HG02642 (cell line): ENCODE data around the gene EAPP.
"Not testable (repeated sequence)": the region's sequence is repeated elsewhere in the genome, so short reads cannot be mapped to it uniquely, and the experiment has no call there.

Experiments
- ATAC-seq: cut with Tn5 transposase; IDR thresholded peaks from one replicate; pipeline ENCODE4 v1.9.1; 2021; ENCODE audit warnings: mild to moderate bottlenecking; ENCODE audit not compliant: unreplicated experiment, poor library complexity

EAPP gene

DNA sequence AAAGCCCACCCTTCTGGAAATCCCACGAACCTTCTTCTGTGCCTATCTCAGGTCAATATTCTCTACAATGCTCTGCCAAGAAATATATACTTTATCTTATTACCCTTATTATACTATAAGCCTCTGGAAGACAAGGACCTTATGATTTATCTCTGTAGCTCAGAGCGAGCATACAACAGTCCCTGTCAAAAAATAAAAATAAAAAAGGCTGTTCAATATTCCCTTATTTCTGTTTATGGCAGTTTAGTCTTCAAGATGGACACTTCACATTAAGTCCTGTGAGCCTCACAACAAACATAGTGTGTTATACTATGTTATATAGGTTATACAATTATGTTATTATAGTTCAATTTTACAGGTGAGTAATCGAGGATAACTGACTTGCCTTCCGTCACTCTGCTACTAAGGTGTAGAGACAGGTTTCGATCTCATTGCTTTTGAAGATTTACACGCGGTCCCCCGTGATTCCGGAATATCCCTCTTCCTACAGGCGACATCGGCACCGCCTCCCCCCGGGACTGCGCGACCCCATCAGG is 562 bp downstream of the EAPP start:
- ATAC-seq = no peak

DNA sequence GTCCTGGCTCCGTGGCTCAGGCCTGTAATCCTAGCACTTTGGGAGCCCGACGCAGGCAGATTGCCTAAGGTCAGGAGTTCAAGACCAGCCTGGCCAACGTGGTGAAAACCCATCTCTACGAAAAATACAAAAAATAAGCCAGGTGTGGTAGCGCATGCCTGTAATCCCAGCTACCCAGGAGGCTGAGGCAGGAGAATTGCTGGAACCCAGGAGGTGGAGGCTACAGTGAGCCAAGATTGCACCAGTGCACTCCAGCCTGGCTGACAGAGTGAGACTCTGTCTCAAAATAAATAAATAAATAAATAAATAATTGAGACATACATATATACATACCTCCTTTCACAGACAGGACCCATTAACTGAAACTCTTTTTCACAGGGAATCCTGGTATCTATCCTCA is 1.4 kb downstream of the EAPP start:
- ATAC-seq = not testable (repeated sequence)

DNA sequence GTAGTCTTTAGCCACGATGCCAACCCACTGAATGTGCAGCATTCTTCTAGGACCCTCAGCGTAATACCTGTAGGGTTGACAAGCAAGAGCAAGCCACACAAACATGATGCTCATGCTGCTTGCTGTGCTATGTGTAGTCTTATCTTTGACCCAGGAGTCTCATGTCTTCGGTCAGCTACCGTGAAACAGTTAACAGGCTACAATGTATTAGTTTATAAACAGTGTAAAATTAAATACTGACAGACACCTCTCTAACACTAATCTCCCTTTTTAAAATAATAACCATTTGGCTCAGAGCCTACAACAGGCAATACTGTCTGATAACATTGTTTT is 1.9 kb downstream of the EAPP start:
- no peak for ATAC-seq

DNA sequence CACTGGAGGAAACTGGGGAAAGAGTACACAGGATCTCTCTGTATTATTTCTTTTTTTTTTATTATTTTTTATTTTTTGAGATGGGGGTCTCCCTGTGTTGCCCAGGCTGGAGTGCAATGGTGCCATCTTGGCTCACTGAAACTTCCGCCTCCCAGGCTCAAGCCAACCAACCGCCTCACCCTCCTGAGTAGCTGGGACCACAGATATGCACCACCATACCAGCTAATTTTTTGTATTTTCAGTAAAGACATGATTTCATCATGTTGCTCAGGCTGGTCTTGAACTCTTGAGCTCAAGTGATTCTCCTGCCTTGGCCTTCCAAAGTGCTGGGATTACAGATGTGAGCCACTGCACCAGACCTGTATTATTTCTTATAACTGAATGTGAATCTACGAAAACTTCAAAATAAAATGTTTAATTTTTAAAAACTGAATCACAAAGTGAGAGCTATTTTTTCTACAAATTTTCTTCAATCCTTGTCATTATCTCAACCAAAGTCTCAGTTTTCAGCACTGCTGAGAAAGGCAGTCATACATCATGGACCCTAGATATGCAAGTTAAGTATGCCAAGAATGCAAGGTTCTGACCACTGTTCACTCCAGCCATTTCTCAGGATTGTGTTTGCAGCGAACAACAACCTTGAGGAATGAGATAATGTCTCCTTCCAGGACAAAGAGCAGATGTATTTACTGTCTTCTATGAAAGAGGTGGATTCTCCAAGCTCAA is 2.4 kb downstream of the EAPP start:
- no peak for ATAC-seq

DNA sequence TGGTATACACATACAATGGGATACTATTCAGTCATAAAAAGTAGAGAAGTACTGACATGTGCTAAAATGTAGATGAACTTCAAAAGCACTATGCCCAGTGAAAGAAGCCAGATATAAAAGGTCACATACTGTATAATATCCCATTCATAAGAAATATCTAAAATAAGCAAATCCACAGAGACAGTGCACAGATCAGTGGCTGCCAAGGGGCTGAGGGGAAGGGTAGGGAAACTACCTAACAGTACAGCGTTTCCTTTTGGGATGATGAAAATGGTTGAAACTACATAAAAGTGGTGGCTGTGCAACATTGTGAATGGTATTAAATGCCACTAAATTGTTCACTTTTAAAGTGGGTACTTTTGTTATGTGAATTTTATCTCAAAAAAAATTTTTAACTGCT is 11.9 kb downstream of the EAPP start:
- ATAC-seq = no peak

DNA sequence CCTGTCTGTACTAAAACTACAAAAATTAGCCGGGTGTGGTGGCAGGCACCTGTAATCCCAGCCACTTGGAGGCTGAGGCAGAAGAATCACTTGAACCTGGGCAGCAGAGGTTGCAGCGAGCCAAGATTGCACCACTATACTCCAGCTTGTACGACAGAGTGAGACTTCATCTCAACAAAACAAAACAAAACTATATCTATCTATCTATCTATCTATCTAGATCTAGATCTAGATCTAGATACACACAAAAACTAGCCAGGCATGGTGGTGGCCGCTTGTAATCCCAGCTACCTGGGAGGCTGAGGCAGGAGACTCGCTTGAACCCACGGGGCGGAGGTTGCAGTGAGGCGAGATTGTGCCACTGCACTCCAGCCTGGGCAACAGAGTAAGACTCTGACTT is 15.3 kb downstream of the EAPP start:
- not testable (repeated sequence) for ATAC-seq

DNA sequence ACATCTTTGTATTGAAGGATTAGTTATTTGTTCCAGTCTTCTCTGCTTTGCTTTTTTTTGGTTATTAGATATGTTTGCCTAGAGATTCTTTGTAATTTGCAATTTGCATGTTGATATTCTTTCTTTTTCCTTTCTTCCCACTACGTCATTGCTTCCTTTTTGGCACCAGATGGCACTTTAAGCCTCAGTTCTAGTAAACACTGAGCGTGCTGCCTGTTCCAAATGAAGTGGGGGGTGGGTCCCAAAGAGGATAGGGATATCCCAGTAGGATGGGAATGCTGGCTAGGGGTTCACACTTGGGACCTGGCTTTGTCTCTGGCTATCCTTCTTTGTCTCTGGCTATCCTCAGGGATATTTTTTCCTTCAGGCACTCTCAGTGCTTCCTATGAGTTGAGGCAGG is 17.0 kb downstream of the EAPP start:
- ATAC-seq = no peak

DNA sequence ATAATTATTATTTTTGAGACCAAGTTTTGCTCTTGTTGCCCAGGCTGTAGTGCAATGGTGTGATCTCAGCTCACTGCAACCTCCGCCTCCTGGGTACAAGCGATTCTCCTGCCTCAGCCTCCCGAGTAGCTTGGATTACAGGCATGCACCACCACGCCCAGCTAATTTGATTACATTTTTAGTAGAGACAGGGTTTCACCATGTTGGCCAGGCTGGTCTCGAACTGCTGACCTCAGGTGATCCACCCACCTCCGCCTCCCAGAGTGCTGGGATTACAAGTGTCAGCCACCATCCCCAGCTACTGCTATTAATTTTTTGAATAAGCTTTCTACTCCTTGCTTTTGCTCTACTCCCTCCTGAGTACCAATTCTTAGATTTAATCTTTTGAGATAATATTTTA is 18.4 kb downstream of the EAPP start:
- ATAC-seq = not testable (repeated sequence)

DNA sequence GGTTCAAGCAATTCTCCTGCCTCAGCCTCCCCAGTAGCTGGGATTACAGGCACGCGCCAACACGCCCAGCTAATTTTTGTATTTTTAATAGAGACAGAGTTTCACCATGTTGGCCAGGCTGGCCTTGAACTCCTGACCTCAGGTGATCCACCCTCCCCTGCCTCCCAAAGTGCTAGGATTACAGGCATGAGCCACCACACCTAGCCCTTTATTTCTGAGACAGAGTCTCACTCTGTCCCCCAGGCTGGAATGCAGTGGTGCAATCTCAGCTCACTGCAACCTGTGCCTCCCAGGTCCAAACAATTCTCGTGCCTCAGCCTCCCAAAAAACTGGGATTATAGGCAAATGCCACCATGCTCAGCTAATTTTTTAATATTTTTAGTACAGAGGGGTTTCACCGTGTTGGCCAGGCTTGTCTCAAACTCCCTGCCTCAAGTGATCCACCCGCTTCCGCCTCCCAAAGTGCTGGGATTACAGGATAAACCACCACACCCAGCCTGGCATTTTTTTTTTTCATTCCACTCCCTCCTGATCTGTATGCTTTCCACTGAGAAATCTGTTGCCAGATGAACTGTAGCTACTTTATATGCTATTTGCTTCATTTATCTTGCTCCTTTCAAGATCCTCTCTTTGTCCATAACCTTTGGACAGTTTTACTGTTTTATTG is 19.1 kb downstream of the EAPP start:
- ATAC-seq = not testable (repeated sequence)

DNA sequence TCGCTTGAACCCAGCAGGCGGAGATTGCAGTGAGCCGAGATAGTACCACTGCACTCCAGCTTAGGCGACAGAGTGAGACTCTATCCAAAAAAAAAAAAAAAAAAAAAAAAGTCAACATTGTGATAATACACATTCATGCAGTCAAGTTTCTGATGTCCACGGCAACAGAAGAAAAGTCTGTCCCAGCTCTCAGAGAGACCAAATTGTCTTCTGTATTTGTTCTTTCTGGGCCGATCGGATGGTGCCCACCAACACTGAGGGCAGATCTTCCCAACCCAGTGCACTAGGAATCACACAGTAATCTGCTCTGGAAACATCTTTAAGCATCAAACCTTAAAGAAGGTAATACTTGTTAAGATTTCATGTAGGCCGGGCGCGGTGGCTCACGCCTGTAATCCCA is 31.6 kb downstream of the EAPP start:
- no peak for ATAC-seq

DNA sequence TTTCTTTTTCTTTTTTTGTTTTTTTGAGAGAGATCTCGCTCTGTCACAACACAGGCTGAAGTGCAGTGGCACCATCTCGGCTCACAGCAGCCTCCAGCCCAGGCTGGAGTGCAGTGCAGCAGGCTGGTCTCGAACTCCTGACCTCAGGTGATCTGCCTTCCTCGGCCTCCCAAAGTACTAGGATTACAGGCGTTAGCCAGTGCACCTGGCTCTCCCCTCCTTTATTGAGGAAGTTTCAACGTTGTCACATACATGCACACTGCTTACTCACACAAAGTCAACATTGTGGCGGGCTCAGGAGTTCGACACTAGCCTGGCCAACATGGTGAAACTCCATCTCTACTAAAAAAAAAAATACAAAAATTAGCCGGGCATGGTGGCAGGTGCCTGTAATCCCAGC is 32.0 kb downstream of the EAPP start:
- no peak for ATAC-seq

DNA sequence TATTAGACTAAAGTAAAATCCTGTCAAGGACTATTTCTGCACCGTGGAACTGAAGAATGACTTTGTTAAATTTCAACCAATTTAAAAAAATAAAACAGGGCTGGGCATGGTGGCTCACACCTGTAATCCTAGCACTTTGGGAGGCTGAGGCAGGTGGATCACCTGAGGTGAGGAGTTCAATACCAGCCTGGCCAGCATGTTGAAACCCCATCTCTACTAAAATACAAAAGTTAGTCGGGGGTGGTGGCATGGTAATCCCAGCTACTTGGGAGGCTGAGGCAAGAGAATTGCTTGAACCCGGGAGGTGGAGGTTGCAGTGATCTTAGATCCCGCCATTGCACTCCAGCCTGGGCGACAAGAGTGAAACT is 34.4 kb downstream of the EAPP start:
- not testable (repeated sequence) for ATAC-seq

DNA sequence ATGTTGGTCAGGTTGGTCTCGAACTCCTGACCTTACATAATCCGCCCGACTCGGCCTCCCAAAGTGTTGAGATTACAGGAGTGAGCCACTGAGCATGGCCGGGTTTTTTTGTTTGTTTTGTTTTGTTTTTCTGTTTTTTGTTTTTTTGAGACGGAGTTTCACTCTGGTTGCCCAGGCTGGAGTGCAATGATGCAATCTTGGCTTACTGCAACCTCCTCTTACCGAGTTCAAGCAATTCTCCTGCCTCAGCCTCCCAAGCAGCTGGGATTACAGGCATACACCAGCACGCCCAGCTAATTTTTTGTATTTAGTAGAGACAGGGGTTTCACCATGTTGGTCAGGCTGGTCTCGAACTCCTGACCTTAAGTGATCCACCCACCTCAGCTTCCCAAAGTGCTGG is 35.5 kb downstream of the EAPP start:
- ATAC-seq = not testable (repeated sequence)

DNA sequence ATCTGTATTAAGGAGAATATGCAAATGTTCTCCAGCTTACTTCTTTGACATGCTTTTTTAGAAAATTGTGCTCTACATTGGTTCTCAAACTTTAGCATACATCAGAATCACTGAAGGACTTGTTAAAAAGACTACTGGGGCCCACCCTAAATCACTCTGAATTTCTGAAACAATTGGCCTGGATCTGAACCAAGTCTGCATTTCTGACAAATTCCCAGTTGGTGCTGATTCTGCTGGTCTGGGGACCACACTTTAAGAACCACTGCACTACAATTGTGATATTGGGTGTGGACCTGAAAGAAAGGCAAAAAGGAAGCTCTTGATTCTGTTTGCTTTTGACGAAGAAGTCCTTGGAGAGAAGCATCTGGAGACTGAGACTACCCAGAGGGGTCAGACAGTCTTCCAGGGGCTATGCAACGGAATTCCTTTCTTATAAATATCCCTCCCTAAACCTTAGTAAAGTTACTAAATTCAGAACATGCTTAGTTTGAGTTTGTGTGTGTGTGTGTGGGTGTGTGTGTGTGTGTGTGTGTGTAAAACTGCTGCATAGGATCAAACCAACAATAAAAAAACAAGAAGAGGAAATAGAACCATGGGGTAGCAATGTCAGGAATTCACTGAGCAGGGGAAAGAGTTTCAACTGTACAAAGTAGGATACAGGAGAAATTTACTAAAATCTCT is 36.8 kb downstream of the EAPP start:
- no peak for ATAC-seq

DNA sequence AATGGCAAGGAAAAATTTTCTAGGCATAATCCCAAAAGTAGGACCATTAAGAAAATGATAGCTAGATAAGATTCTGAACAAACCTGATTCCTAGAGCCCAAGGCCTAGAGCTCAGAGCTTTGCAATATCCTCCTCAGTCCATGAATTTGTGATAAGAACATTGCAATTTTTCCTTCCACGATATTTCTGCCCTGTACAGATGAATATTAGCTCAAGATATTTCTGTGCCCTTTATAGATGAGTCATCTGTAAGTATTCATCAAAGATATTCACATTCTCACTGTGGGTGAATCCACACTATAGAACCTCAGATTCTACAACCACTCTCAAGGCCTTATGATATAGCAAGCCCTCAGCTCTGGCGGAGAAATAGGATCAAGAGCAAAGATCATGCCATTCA is 37.5 kb downstream of the EAPP start:
- no peak for ATAC-seq

DNA sequence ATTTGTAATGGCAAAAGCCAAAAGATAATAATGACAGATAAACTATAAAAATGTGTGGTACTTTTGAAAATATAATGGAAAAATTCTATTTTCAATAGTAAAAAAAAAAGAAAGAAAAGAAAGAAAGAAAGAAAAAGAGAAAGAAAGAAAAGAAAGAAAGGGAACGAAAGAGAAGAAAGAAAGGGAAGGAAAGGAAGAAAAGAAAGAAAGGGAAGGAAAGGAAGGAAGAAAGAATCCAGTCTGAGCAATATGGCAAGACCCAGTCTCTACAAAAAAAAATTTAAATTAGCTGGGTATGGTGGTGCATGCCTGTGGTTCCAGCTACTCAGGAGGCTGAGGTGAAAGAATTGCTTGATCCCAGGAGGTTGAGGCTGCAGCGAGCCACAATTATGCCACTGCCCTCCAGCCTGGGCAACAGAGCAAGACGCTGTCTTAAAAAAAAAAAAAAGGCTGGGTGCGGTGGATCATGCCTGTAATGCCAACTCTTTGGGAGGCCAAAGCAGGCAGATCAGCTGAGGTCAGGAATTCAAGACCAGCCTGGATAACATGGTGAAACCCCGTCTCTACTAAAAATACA is 38.4 kb downstream of the EAPP start:
- ATAC-seq = no peak

DNA sequence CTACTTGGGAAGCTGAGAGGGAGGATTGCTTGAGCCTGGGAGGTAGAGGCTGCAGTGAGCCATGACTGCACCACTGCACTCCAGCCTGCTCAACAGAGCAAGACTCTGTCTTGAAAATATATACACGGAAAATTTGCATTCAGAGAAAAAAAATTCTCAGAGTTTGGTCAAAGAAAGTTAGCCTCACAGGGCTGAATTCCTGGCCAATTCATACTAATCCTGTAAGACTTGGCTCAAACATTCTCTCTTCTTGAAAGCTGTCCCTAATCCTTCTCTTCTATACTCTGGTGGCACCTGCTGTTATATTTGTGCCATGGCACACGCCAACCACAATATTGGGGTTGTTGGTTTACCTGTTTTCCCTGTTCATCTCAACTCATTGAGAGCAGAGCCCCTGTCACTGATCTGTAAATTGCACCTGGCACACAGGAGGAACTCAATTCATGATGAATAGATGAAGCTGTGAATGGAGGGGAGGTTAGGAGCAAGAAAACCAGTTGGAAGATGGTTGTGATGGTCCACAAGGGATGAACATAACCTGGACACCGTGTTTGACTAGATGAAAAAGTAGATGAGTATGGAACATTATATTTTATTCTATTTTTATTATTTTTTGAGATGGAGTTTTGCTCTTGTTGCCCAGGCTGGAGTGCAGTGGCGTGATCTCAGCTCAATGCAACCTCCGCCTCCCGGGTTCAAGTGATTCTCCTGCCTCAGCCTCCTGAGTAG is 40.7 kb downstream of the EAPP start:
- no peak for ATAC-seq

DNA sequence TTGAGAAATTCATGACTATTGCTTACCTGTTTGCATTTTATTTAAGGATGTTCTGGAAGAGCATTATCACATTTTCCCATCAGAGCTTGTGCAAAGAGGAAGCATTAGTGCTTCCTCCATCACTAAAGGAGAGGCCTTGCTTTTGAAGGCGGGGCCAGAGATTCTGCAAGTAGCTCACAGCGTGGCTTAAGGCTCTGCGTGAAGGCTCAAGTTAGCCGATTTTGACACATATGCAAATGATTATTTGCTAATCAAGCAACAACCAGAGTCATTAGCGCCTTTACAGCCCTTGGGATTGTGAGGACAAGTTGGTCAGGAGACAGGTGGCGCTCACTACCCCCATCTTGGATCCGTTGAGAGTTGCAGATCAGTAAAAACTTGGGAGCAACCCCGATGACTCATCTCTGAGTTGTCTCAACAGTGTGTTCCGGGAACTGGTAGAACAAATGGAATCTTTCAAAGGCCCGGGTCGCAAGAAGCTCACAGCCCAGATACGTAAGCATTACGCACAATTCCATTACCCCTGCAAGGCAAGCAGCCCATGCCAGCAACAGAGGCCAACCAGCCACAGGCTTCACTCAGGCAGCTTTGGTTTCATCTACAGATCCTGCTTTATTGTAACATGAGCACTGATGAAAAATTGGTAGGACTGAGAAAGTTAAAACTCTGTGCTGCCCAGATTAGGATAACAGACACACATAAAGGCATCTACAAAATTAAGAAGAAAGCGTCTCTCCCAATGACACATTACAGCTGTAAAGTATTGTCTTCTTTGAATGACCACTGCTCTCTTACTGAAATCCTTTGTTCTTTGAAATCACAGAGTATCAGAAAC is 42.6 kb downstream of the EAPP start:
- ATAC-seq = no peak

DNA sequence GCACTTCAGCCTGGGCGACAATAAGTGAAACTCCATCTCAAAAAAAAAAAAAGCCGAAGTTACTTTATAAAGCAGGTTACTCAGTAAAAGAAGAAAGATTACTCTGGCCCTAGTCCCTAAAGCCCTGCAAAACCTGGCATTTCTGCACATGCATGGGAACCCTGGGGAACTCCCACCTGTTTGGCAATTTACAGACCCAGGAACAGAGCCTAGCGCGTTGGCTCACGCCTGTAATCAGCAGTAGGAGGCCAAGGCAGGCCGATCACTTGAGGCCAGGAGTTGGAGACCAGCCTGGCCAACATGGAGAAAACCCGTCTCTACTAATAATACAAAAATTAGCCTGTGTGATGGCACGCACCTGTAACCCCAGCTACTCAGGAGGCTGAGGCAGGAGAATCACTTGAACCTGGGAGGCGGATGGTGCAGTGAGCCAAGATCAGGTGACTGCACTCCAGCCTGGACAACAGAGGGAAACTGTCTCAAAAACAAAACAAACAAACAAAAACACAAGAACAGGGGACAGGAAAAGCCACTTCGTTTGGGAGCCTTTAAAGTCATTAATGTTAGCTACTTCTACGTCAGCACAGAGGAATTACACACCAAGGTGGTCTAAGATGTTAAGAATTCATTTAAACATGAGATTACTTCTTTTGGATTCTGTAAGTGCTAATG is 43.4 kb downstream of the EAPP start:
- no peak for ATAC-seq
